Measurements from ENCODE around the gene CD276. TPM values are rescaled to one million over a fixed set of nuclear protein-coding genes. Genes with fewer than 3 reads are reported as not detected.

CD276 gene
- total RNA-seq, 1 experiment from 2014 or later, result 75.4 TPM

- no peak for TF ChIP-seq TCF7L2 (IDR thresholded peaks at IDR 0.05; ENCODE audit: borderline replicate concordance, extremely low read depth, insufficient read depth, insufficient read length)
- TF ChIP-seq EZH2 (IDR thresholded peaks at IDR 0.05), result no peak
- TF ChIP-seq ATF3 (IDR thresholded peaks at IDR 0.05), result no peak
- TF ChIP-seq JUND (IDR thresholded peaks at IDR 0.05), result no peak
- no peak for TF ChIP-seq POLR2AphosphoS5 (IDR thresholded peaks at IDR 0.05; ENCODE audit: low read depth, low read length)
- TF ChIP-seq ZNF274 (IDR thresholded peaks at IDR 0.05; ENCODE audit: low read depth, low read length), result no peak
- no peak for TF ChIP-seq ZBTB33 (IDR thresholded peaks at IDR 0.05; ENCODE audit: extremely low read depth, insufficient replicate concordance, low read length)
- no peak for TF ChIP-seq EGR1 (IDR thresholded peaks at IDR 0.05; ENCODE audit: low read depth)
- no peaks in the 10 kb centered on the region for H3K9me2 ChIP-seq (ENCODE audit: insufficient read depth)
- H4K20me1 ChIP-seq (ENCODE audit: insufficient read depth), result no peaks in the 10 kb centered on the region
- no peaks in the 10 kb centered on the region for H3K36me3 ChIP-seq (ENCODE audit: control insufficient read depth in 1 of 2, insufficient read depth in 2 of 2, low read length in 2 of 2)
- ChIA-PET POLR2A (no interaction called here), CTCF (no interaction called here), RAD21 (ENCODE audit: low non-redundant PET in 1 of 2, low total read pairs in 2 of 2, uncharacterized antibody in 2 of 2, unreplicated experiment in 2 of 2) (no interaction called here)
- H3K79me2 ChIP-seq (ENCODE audit: insufficient read depth, low read length), result no peaks in the 10 kb centered on the region
- H3K27ac ChIP-seq (ENCODE audit: low read depth, low read length), result no peak overlapping the region
- no peak overlapping the region for H3K9ac ChIP-seq (ENCODE audit: low read length)
- H3K4me3 ChIP-seq (replicated peaks in 1 of 2; ENCODE audit: low read depth in 1 of 2, low read length in 2 of 2), result no peak overlapping the region
- peaks cover 0 to 3% of the 10 kb centered on the region in 2 experiments; a peak in 1 of 4 replicates for H3K4me1 ChIP-seq (ENCODE audit: control insufficient read depth in 1 of 2, insufficient read depth in 2 of 2, low read length in 2 of 2)
- no peaks in the 10 kb centered on the region for H3K27me3 ChIP-seq (ENCODE audit: insufficient read depth, low read length)
- DNase-seq (ENCODE audit: low read depth, low spot score), result no peak
- no TSS peak for BruUV-seq (replicated peaks)
- no peak overlapping the region for H3K4me2 ChIP-seq (ENCODE audit: low read length)
- ATAC-seq, result no peak
- no peak overlapping the region for H2AFZ ChIP-seq (ENCODE audit: low read depth, low read length, poor library complexity, severe bottlenecking)
- no peaks in the 10 kb centered on the region for H3K9me3 ChIP-seq (ENCODE audit: control insufficient read depth in 1 of 2, insufficient read depth in 1 of 2, low read depth in 1 of 2, low read length in 2 of 2)
- intact Hi-C loops (cut with micrococcal nuclease), result no loop called here
These were observed 67.3 kb downstream of the CD276 start for GRCh38 chr15:73751511-73751898.

Data from HCT116 (cell line).